ENCODE results near the gene COL5A3.
A peak's percentile ranks its signal among the peaks of the same experiment; 100 is the strongest.

Gene COL5A3

DNA sequence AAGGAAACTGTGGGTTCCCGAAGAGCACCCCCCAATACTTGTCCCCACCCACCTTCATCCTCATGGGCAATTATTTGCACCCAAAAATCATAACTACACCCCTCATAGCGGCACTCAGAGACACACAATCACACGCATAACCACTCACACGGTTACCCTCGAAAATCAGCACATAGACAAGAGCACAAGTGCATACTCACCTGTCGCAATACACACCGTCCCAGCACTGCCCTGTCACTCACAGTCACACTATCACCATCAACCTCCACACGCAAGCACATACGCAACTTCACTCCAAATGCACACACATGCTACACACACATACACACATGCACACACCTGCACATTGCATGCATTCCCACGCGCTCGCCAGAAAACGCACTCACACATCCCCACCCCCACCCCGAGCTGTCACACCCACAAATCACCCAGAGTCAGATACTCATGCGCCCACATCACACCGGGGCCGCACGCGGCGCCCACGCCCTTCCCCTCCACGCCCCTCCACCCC lies 535 bp downstream of the COL5A3 start:
- Histone ChIP-seq H3K9me3 (ENCODE audit: control insufficient read depth in 1 of 2, low read length in 2 of 2) (no peaks in the 10 kb centered on the region), H3K4me3 (ENCODE audit: low read depth in 1 of 2, low read length in 2 of 2) (peak overlapping the region; percentile 68 to 73), H3K4me1 (ENCODE audit: control insufficient read depth in 1 of 2, insufficient read depth in 2 of 2, low read length in 2 of 2) (peaks cover 0 to 21% of the 10 kb centered on the region in 2 donors), H3K27ac (ENCODE audit: low read length) (no peak overlapping the region), H3K27me3 (ENCODE audit: low read depth, low read length) (peaks cover 19% of the 10 kb centered on the region), H3K36me3 (ENCODE audit: control insufficient read depth in 1 of 2, insufficient read depth in 2 of 2, low read length in 2 of 2) (no peaks in the 10 kb centered on the region)

DNA sequence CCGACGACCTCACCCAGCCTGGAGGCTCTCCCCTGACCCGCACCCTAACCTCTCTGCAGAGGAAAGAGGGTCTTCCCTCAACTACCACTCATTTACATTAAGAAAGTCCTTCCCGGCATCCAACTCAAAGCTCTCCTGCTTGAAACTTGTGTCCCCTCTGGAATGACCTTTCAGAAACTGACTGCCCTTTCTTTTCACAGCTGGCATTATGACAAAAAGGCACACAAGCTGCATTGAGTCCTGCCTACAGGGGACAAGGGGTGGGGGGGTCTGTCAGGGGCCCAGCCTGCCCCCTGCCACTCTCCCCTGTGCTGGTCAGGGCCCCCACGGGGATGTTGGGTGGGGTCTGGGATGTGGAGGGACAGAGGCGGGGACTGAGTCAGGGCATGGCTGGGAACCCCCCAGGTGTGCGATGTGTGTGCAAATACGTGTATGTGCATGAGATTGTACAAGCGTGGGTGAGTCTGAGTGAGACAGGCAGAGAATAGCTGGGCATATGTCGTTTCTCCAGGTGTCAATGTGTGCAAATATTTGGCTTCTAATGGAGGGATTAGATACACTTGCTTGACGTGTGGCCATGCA lies 2.0 kb downstream of the COL5A3 start:
- Histone ChIP-seq H3K27ac (ENCODE audit: low read length) (peak overlapping the region; percentile 60), H3K4me3 (ENCODE audit: low read depth in 1 of 2, low read length in 2 of 2) (peak overlapping the region in 1 of 2 donors; percentile 10)

DNA sequence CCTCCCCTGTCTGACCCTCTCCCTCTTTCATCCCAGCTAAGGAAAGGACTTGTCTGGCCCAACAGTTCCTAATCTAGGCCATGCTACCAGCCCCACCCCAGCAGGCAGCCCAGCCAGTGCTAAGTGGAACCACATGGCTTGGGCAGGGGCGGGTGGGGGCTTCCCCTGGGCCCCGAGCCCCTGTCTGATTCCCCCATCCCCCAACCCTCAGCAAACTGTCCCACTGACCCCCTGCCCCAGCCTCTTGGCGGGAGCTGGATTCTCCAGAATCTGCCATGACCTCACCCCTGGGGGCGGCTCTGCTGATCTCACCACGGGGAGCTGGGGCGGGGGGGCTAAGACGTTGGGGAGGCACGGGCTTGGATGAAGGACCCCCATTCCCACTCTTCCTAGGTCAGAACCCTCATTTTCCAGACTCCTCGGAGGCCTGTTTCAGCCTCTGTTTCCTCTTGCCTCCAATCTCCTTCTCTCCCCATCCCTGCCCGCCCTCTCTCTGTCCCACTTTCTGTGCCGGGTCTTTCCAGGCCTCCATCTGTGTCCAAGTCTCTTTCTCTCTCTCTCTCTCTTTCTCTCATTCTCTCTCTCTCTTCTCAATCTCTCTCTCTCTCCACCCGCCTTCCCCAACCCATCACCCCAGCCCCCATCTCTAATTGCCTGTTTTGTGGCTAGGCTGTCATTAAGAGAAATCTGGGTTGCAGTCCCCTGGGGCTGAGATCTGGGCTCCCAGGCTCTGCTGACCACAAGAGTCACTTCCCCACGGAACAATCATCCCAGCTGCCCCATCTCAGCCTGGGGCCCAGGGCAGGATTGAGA lies 2.7 kb downstream of the COL5A3 start:
- Histone ChIP-seq H3K4me1 (ENCODE audit: control insufficient read depth in 1 of 2, insufficient read depth in 2 of 2, low read length in 2 of 2) (peaks cover 0 to 25% of the 10 kb centered on the region in 2 donors), H3K9me3 (ENCODE audit: control insufficient read depth in 1 of 2, low read length in 2 of 2) (no peaks in the 10 kb centered on the region), H3K4me3 (ENCODE audit: low read depth in 1 of 2, low read length in 2 of 2) (peak overlapping the region in 1 of 2 donors; percentile 13), H3K27ac (ENCODE audit: low read length) (peak overlapping the region; percentile 75), H3K36me3 (ENCODE audit: control insufficient read depth in 1 of 2, insufficient read depth in 2 of 2, low read length in 2 of 2) (no peaks in the 10 kb centered on the region), H3K27me3 (ENCODE audit: low read depth, low read length) (peaks cover 19% of the 10 kb centered on the region)

More for the DNA sequence above, 2.0 kb downstream of the COL5A3 start:
- no peaks in the 10 kb centered on the region for H3K36me3 ChIP-seq (ENCODE audit: control insufficient read depth in 1 of 2, insufficient read depth in 2 of 2, low read length in 2 of 2)
- peaks cover 0 to 25% of the 10 kb centered on the region in 2 donors for H3K4me1 ChIP-seq (ENCODE audit: control insufficient read depth in 1 of 2, insufficient read depth in 2 of 2, low read length in 2 of 2)
- H3K27me3 ChIP-seq (ENCODE audit: low read depth, low read length), result peaks cover 19% of the 10 kb centered on the region
- H3K9me3 ChIP-seq (ENCODE audit: control insufficient read depth in 1 of 2, low read length in 2 of 2), result no peaks in the 10 kb centered on the region

DNA sequence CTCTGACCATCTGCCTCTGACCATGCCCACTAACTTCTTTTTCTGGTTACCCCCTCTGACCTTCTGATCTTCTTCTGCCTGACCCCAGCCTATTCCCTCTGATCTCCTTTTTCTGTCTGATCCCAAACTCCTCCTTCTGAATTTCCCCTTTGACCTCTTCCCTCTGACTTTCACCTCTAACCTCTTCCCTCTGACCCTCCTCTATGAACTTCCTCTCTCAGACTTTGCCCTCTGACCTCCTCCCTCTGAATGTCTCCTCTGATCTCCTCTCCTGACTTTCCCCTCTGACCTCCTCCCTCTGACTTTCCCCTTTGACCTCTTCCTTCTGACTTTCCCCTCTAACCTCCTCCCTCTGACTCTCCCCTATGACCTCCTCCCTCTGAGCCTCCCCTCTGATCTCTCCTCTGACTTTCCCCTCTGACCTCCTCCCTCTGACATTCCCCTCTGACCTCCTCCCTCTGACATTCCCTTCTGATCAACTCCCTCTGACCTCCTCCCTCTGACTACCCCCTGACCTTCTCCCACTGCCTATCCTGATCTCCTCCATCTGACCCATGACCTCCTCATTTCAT lies 3.5 kb downstream of the COL5A3 start:
- Histone ChIP-seq H3K9me3 (ENCODE audit: control insufficient read depth in 1 of 2, low read length in 2 of 2) (no peaks in the 10 kb centered on the region), H3K27ac (ENCODE audit: low read length) (peak overlapping the region; percentile 75), H3K4me1 (ENCODE audit: control insufficient read depth in 1 of 2, insufficient read depth in 2 of 2, low read length in 2 of 2) (peaks cover 0 to 21% of the 10 kb centered on the region in 2 donors), H3K4me3 (ENCODE audit: low read depth in 1 of 2, low read length in 2 of 2) (peak overlapping the region in 1 of 2 donors; percentile 13), H3K27me3 (ENCODE audit: low read depth, low read length) (peaks cover 14% of the 10 kb centered on the region), H3K36me3 (ENCODE audit: control insufficient read depth in 1 of 2, insufficient read depth in 2 of 2, low read length in 2 of 2) (no peaks in the 10 kb centered on the region)

DNA sequence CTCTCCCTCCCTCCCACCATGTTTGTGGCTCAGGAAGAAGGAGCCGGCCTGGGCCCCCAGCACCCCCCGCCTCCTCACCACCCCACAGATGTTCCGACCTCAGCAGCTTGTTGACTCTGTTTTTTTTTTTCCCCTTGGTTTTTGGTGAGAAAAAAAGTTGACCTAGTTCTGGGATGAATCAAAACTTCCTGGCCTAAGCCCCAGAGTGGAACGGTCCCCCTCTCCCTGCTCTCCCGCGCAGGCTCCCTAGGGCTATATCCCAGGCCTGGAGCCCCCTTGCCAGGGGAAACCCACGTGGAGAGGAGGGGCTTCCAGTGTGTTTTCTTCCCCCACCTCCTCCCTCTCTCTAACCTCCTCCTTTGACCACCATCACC lies 4.0 kb downstream of the COL5A3 start:
- Histone ChIP-seq H3K4me1 (ENCODE audit: control insufficient read depth in 1 of 2, insufficient read depth in 2 of 2, low read length in 2 of 2) (peaks cover 0 to 20% of the 10 kb centered on the region in 2 donors), H3K27ac (ENCODE audit: low read length) (peak overlapping the region; percentile 75), H3K4me3 (ENCODE audit: low read depth in 1 of 2, low read length in 2 of 2) (no peak overlapping the region), H3K36me3 (ENCODE audit: control insufficient read depth in 1 of 2, insufficient read depth in 2 of 2, low read length in 2 of 2) (no peaks in the 10 kb centered on the region), H3K9me3 (ENCODE audit: control insufficient read depth in 1 of 2, low read length in 2 of 2) (no peaks in the 10 kb centered on the region), H3K27me3 (ENCODE audit: low read depth, low read length) (peaks cover 14% of the 10 kb centered on the region)

DNA sequence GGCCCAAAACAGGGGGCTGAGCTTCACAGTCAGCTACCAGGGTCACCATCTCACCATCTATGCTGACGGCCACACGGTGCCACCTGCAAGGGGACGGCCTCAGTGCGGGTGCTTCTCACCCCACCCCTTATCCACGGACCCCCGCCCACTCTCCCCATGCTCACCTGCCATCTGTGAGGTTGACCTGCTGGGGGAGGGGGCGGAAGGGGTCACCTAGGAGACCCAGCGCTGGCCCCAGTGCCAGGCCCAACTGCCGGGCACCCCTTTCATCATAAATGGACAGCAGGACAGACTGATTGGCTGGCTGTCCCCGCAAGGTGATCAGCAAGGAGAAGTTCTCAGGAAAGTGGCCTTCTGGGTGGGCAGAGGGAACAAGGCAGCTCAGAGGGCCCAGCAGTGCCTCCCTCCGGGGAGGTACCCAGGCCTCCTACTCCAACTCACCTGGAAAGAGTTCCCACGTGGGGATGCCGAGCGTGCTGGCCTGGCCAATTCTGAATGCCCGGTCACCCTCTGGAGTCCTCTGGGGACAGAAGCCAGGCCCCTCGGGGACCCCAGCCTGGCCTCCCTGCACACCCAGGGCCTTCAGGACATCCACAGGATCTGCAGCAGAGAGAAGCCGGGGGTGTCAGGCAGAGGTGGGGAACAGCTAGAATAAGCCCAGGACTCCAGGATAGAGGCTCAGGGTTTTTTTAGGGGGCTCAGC lies 4.5 kb downstream of the COL5A3 start:
- Histone ChIP-seq H3K4me1 (ENCODE audit: control insufficient read depth in 1 of 2, insufficient read depth in 2 of 2, low read length in 2 of 2) (peaks cover 0 to 19% of the 10 kb centered on the region in 2 donors), H3K9me3 (ENCODE audit: control insufficient read depth in 1 of 2, low read length in 2 of 2) (no peaks in the 10 kb centered on the region), H3K4me3 (ENCODE audit: low read depth in 1 of 2, low read length in 2 of 2) (no peak overlapping the region), H3K36me3 (ENCODE audit: control insufficient read depth in 1 of 2, insufficient read depth in 2 of 2, low read length in 2 of 2) (no peaks in the 10 kb centered on the region), H3K27me3 (ENCODE audit: low read depth, low read length) (peaks cover 14% of the 10 kb centered on the region), H3K27ac (ENCODE audit: low read length) (no peak overlapping the region)

DNA sequence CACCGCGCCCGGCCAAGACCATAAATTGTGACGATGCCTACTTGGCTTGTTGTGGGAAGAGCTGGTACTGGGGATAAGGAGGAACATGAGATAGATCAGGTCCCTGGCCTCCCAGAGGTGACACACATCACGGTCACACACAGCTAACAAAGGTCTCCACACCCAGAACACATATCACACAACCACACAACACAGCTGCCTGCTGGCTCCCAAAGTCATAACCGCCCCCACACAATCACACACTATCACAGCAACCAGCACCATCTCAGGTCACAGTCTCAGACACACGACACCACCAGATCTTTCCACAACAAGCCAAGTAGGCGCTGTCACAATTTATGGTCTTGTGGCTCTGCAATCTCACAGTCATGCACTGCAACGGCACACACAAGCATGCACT lies 5.7 kb downstream of the COL5A3 start:
- Histone ChIP-seq H3K4me3 (ENCODE audit: low read depth in 1 of 2, low read length in 2 of 2) (no peak overlapping the region), H3K27ac (ENCODE audit: low read length) (no peak overlapping the region), H3K36me3 (ENCODE audit: control insufficient read depth in 1 of 2, insufficient read depth in 2 of 2, low read length in 2 of 2) (no peaks in the 10 kb centered on the region), H3K4me1 (ENCODE audit: control insufficient read depth in 1 of 2, insufficient read depth in 2 of 2, low read length in 2 of 2) (peaks cover 0 to 9% of the 10 kb centered on the region in 2 donors), H3K9me3 (ENCODE audit: control insufficient read depth in 1 of 2, low read length in 2 of 2) (no peaks in the 10 kb centered on the region), H3K27me3 (ENCODE audit: low read depth, low read length) (peaks cover 10% of the 10 kb centered on the region)

DNA sequence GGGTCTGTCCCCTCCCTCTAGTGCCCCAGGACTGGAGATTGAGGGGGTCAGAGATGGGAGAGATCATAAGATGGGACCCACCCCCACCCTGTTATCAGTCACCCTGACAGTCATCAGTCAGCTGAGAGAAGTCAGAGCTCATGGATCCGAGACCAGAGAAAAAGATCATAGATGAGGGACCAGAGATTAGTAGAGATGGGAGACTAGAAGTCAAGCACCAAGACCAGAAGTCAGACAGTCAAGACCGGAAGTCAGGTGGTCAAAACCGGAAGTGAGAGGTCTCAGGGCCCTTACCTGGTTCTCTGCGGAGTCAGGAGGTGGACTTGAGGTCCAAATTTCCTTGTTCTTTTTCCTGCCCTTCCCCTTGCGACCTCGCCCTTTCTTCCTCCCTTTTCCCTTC lies 7.0 kb downstream of the COL5A3 start:
- Histone ChIP-seq H3K27me3 (ENCODE audit: low read depth, low read length) (peaks cover under 1% of the 10 kb centered on the region), H3K4me3 (ENCODE audit: low read depth in 1 of 2, low read length in 2 of 2) (no peak overlapping the region), H3K27ac (ENCODE audit: low read length) (no peak overlapping the region), H3K9me3 (ENCODE audit: control insufficient read depth in 1 of 2, low read length in 2 of 2) (no peaks in the 10 kb centered on the region), H3K4me1 (ENCODE audit: control insufficient read depth in 1 of 2, insufficient read depth in 2 of 2, low read length in 2 of 2) (peaks cover 0 to 5% of the 10 kb centered on the region in 2 donors), H3K36me3 (ENCODE audit: control insufficient read depth in 1 of 2, insufficient read depth in 2 of 2, low read length in 2 of 2) (no peaks in the 10 kb centered on the region)

DNA sequence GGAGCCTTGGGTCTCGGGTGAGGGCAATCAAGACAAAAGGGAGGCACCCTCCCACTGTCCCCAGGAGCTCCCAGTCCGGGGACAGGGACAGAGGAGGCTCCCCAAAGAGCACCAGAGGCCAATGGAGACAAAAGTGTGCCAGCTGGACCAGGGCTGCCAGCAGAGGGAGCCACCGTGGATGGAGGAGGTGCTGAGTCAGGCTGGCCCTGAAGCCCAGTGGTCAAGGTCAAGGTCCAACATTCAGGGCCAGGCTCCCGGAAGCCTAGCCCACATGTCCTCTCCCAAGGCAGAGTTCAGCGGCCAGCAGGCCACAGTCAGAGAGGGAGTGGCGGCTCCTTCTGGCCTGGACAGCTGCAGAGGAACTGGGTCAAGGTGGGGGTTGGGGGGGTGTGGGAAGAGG lies 8.4 kb downstream of the COL5A3 start:
- Histone ChIP-seq H3K9me3 (ENCODE audit: control insufficient read depth in 1 of 2, low read length in 2 of 2) (no peaks in the 10 kb centered on the region), H3K27me3 (ENCODE audit: low read depth, low read length) (no peaks in the 10 kb centered on the region), H3K4me1 (ENCODE audit: control insufficient read depth in 1 of 2, insufficient read depth in 2 of 2, low read length in 2 of 2) (peaks cover 0 to 5% of the 10 kb centered on the region in 2 donors), H3K27ac (ENCODE audit: low read length) (no peak overlapping the region), H3K36me3 (ENCODE audit: control insufficient read depth in 1 of 2, insufficient read depth in 2 of 2, low read length in 2 of 2) (peaks cover 0 to 7% of the 10 kb centered on the region in 2 donors), H3K4me3 (ENCODE audit: low read depth in 1 of 2, low read length in 2 of 2) (no peak overlapping the region)

DNA sequence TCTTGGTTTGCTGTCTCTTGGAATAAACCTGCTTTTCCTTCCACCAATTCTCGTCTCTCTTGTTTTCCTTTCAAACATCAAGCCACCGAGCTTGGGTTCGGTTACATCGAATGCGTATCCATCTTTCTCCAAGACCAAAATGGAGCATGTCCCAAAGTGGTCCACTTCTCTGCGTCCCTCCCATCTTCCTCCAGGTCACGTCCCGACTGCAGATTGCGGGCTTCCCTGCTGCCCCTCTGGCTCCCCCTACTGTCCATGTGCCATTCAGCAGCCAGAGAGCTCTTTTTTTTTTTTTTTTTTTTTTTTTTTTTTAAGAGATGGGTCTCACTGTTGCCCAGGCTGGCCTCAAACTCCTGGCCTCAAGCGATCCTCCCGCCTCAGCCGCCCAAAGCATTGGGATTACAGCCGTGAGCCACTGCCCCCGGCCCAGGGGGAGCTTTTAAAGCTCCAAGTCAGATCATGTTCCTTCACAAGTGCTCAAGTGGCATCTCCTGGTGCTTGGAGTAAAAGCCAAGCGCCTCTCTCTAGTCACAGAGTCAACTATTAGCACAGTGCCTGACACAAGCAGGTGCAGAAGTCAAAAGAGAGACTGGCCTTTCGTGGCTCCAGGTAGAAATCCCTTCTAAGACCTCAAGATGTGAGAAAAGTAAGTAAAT lies 10.0 kb downstream of the COL5A3 start:
- H3K36me3 ChIP-seq (ENCODE audit: control insufficient read depth in 1 of 2, insufficient read depth in 2 of 2, low read length in 2 of 2), result peaks cover 0 to 10% of the 10 kb centered on the region in 2 donors
- no peaks in the 10 kb centered on the region for H3K27me3 ChIP-seq (ENCODE audit: low read depth, low read length)
- H3K4me1 ChIP-seq (ENCODE audit: control insufficient read depth in 1 of 2, insufficient read depth in 2 of 2, low read length in 2 of 2), result peaks cover 0 to 5% of the 10 kb centered on the region in 2 donors
- H3K9me3 ChIP-seq (ENCODE audit: control insufficient read depth in 1 of 2, low read length in 2 of 2), result no peaks in the 10 kb centered on the region
- H3K27ac ChIP-seq (ENCODE audit: low read length), result no peak overlapping the region
- H3K4me3 ChIP-seq (ENCODE audit: low read depth in 1 of 2, low read length in 2 of 2), result no peak overlapping the region

Measured in muscle layer of duodenum (tissue), 2 donors.